HCT116 (cell line): ENCODE data around the gene TRIM16.
"Not testable (repeated sequence)": the region's sequence is repeated elsewhere in the genome, so short reads cannot be mapped to it uniquely, and the experiment has no call there.

Experiments used
- ATF3 ChIP-seq: IDR thresholded peaks from 2 replicates; pipeline ENCODE4 v1.6.1; 2012
- CEBPB ChIP-seq: IDR thresholded peaks from 2 replicates; pipeline ENCODE4 v1.6.1; 2012; ENCODE audit warnings: low read depth
- CTCF ChIP-seq, 3 experiments: fragments of 200-600 bp in 1 of 3; sonication (generic) in 1 of 3; IDR thresholded peaks in 2 of 3; conservative IDR thresholded peaks in 1 of 3; 2 replicates each; pipeline ENCODE4 v1.5.1; 2012 to 2017; ENCODE audit warnings: low read depth in 2 of 3, low read length in 2 of 3, antibody characterized with exemption in 1 of 3, borderline replicate concordance in 1 of 3, control low read depth in 1 of 3, mild to moderate bottlenecking in 1 of 3, mixed read lengths in 1 of 3, mixed run types in 1 of 3, moderate library complexity in 1 of 3; ENCODE audit not compliant: insufficient read depth in 1 of 3
- ELF1 ChIP-seq: IDR thresholded peaks from 2 replicates; pipeline ENCODE4 v1.6.1; 2012; ENCODE audit warnings: low read depth, borderline replicate concordance
- FOSL1 ChIP-seq: IDR thresholded peaks from 2 replicates; pipeline ENCODE4 v1.6.1; 2012; ENCODE audit warnings: low read depth
- JUND ChIP-seq: IDR thresholded peaks from 2 replicates; pipeline ENCODE4 v1.6.1; 2012
- MAX ChIP-seq: IDR thresholded peaks from 2 replicates; pipeline ENCODE4 v1.6.1; 2012
- POLR2A ChIP-seq: IDR thresholded peaks from 2 replicates; pipeline ENCODE4 v1.7.0; 2011; ENCODE audit warnings: borderline replicate concordance; ENCODE audit not compliant: insufficient read depth, insufficient read length; ENCODE audit errors: extremely low read depth
- POLR2AphosphoS5 ChIP-seq: IDR thresholded peaks from 2 replicates; pipeline ENCODE4 v1.6.1; 2011; ENCODE audit warnings: mild to moderate bottlenecking, low read depth, low read length, moderate library complexity
- RAD21 ChIP-seq: IDR thresholded peaks from 2 replicates; pipeline ENCODE4 v1.6.1; 2012; ENCODE audit warnings: low read depth, mild to moderate bottlenecking
- REST ChIP-seq: IDR thresholded peaks from 2 replicates; pipeline ENCODE4 v1.6.1; 2012; ENCODE audit warnings: low read depth
- SP1 ChIP-seq: IDR thresholded peaks from 2 replicates; pipeline ENCODE4 v1.6.1; 2012; ENCODE audit warnings: low read depth
- ZBTB33 ChIP-seq: IDR thresholded peaks from 2 replicates; pipeline ENCODE4 v1.6.1; 2011; ENCODE audit warnings: mild to moderate bottlenecking, low read length, moderate library complexity; ENCODE audit not compliant: insufficient replicate concordance; ENCODE audit errors: extremely low read depth

- not testable (repeated sequence) for TF ChIP-seq CTCF (IDR thresholded peaks at IDR 0.05 in 2 of 3, conservative IDR thresholded peaks at IDR 0.05 in 1 of 3; ENCODE audit: borderline replicate concordance in 1 of 3, insufficient read depth in 1 of 3, low read depth in 2 of 3, low read length in 2 of 3); MAX; POLR2A; REST; POLR2AphosphoS5; ZBTB33; RAD21; ATF3; ELF1; CEBPB; SP1
- TF ChIP-seq JUND: 0 out of 2 replicates have a peak, but pooled peaks have one; percentile 13
- TF ChIP-seq FOSL1: peak; percentile 27; the same call in 1 of the 2 replicates
Measured at GRCh38 chr17:15645942-15646312, 38.2 kb downstream of the TRIM16 start.
